ENCODE measurements around the gene ZNF358. TPM values are rescaled to one million over a fixed set of nuclear protein-coding genes. Genes with fewer than 3 reads are reported as not detected.

ZNF358 gene
- total and polyA plus RNA-seq, 2 donors (not counting 1 experiment from before 2014, with no cell fraction given) = 16.7 to 26.8 TPM

GRCh38 chr19:7480222-7480969 lies 35.5 kb upstream of the ZNF358 start:
- no peak overlapping the region for H3K4me2 ChIP-seq (ENCODE audit: extremely low read depth, insufficient read depth, low read length)
- H3K36me3 ChIP-seq (ENCODE audit: control insufficient read depth, insufficient read depth, low read length) = no peaks in the 10 kb centered on the region
- no peaks in the 10 kb centered on the region for H3K27me3 ChIP-seq (ENCODE audit: control insufficient read depth, insufficient read depth, low read length)
- no peak overlapping the region for H3K4me3 ChIP-seq (replicated peaks in 1 of 4; ENCODE audit: control extremely low read depth in 1 of 4, insufficient read depth in 1 of 4, low read depth in 3 of 4, low read length in 4 of 4)
- H2AFZ ChIP-seq (ENCODE audit: low read length) = no peak overlapping the region
- no peak for DNase-seq (ENCODE audit: low read depth in 2 of 2)
- no peak overlapping the region for H3K27ac ChIP-seq (ENCODE audit: insufficient read depth, low read length)
- no peaks in the 10 kb centered on the region for H3K9me3 ChIP-seq (ENCODE audit: control insufficient read depth, insufficient read depth, low read depth, low read length)
- H3K9ac ChIP-seq (ENCODE audit: insufficient read depth, low read length) = no peak overlapping the region
- H4K20me1 ChIP-seq (ENCODE audit: control insufficient read depth, extremely low read depth, insufficient read depth, low read length) = no peaks in the 10 kb centered on the region
- no peaks in the 10 kb centered on the region for H3K79me2 ChIP-seq (ENCODE audit: control insufficient read depth, insufficient read depth, low read length)
- TF ChIP-seq EZH2 (IDR thresholded peaks at IDR 0.05; ENCODE audit: low read length, missing control alignments) = no peak
- no peak for TF ChIP-seq CTCF (conservative IDR thresholded peaks at IDR 0.05 in 1 of 2, IDR thresholded peaks at IDR 0.05 in 1 of 2; ENCODE audit: low read depth in 1 of 2, low read length in 2 of 2)
- no peaks in the 10 kb centered on the region for H3K4me1 ChIP-seq (ENCODE audit: control insufficient read depth, extremely low read depth, insufficient read depth, low read length)

GRCh38 chr19:7480970-7481255 lies 35.0 kb upstream of the ZNF358 start:
- TF ChIP-seq EZH2 (IDR thresholded peaks at IDR 0.05; ENCODE audit: low read length, missing control alignments) = no peak
- no peak for TF ChIP-seq CTCF (conservative IDR thresholded peaks at IDR 0.05 in 1 of 2, IDR thresholded peaks at IDR 0.05 in 1 of 2; ENCODE audit: low read depth in 1 of 2, low read length in 2 of 2)
- H3K27me3 ChIP-seq (ENCODE audit: control insufficient read depth, insufficient read depth, low read length) = no peaks in the 10 kb centered on the region
- no peak overlapping the region for H3K27ac ChIP-seq (ENCODE audit: insufficient read depth, low read length)
- no peaks in the 10 kb centered on the region for H4K20me1 ChIP-seq (ENCODE audit: control insufficient read depth, extremely low read depth, insufficient read depth, low read length)
- H3K4me3 ChIP-seq (replicated peaks in 1 of 4; ENCODE audit: control extremely low read depth in 1 of 4, insufficient read depth in 1 of 4, low read depth in 3 of 4, low read length in 4 of 4) = no peak overlapping the region
- H3K79me2 ChIP-seq (ENCODE audit: control insufficient read depth, insufficient read depth, low read length) = no peaks in the 10 kb centered on the region
- no peak overlapping the region for H3K9ac ChIP-seq (ENCODE audit: insufficient read depth, low read length)
- H3K4me2 ChIP-seq (ENCODE audit: extremely low read depth, insufficient read depth, low read length) = no peak overlapping the region
- no peaks in the 10 kb centered on the region for H3K4me1 ChIP-seq (ENCODE audit: control insufficient read depth, extremely low read depth, insufficient read depth, low read length)
- DNase-seq (ENCODE audit: low read depth in 2 of 2) = no peak
- no peaks in the 10 kb centered on the region for H3K9me3 ChIP-seq (ENCODE audit: control insufficient read depth, insufficient read depth, low read depth, low read length)
- no peaks in the 10 kb centered on the region for H3K36me3 ChIP-seq (ENCODE audit: control insufficient read depth, insufficient read depth, low read length)
- H2AFZ ChIP-seq (ENCODE audit: low read length) = no peak overlapping the region

- TF ChIP-seq CTCF (conservative IDR thresholded peaks at IDR 0.05 in 1 of 2, IDR thresholded peaks at IDR 0.05 in 1 of 2; ENCODE audit: low read depth in 1 of 2, low read length in 2 of 2) = no peak
- TF ChIP-seq EZH2 (IDR thresholded peaks at IDR 0.05; ENCODE audit: low read length, missing control alignments) = no peak
- no peaks in the 10 kb centered on the region for H3K9me3 ChIP-seq (ENCODE audit: control insufficient read depth, insufficient read depth, low read depth, low read length)
- H3K27me3 ChIP-seq (ENCODE audit: control insufficient read depth, insufficient read depth, low read length) = no peaks in the 10 kb centered on the region
- no peaks in the 10 kb centered on the region for H3K36me3 ChIP-seq (ENCODE audit: control insufficient read depth, insufficient read depth, low read length)
- H3K79me2 ChIP-seq (ENCODE audit: control insufficient read depth, insufficient read depth, low read length) = no peaks in the 10 kb centered on the region
- peak in 1 of 2 donors; percentile 14 for DNase-seq (ENCODE audit: low read depth in 2 of 2)
- no peak overlapping the region for H3K4me3 ChIP-seq (replicated peaks in 1 of 4; ENCODE audit: control extremely low read depth in 1 of 4, insufficient read depth in 1 of 4, low read depth in 3 of 4, low read length in 4 of 4)
- H2AFZ ChIP-seq (ENCODE audit: low read length) = no peak overlapping the region
- no peak overlapping the region for H3K4me2 ChIP-seq (ENCODE audit: extremely low read depth, insufficient read depth, low read length)
- H3K27ac ChIP-seq (ENCODE audit: insufficient read depth, low read length) = no peak overlapping the region
- no peaks in the 10 kb centered on the region for H3K4me1 ChIP-seq (ENCODE audit: control insufficient read depth, extremely low read depth, insufficient read depth, low read length)
- no peak overlapping the region for H3K9ac ChIP-seq (ENCODE audit: insufficient read depth, low read length)
- H4K20me1 ChIP-seq (ENCODE audit: control insufficient read depth, extremely low read depth, insufficient read depth, low read length) = no peaks in the 10 kb centered on the region
Measured at GRCh38 chr19:7482584-7483439, 33.1 kb upstream of the ZNF358 start.

Data from fibroblast of lung (primary cell).